Measurements from ENCODE around the gene CAVIN3. TPM values are rescaled to one million over a fixed set of nuclear protein-coding genes. Genes with fewer than 3 reads are reported as not detected.

The CAVIN3 gene
- total and polyA plus RNA-seq, 2 donors (not counting 3 experiments of a cell fraction or from before 2014, with no cell fraction given) = 153 to 241 TPM

DNA sequence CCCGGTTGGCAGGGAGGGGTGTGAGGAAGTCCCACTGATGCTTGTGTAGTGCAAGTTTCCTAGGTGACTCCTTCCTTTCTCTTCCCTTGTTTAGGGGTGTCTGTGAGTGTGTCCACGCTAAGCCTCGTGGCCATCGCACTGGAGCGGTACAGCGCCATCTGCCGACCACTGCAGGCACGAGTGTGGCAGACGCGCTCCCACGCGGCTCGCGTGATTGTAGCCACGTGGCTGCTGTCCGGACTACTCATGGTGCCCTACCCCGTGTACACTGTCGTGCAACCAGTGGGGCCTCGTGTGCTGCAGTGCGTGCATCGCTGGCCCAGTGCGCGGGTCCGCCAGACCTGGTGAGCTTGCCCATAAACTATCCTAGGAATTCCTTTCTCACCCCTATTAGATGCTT, 50.3 kb downstream of the CAVIN3 start:
- Histone ChIP-seq H3K4me2 (ENCODE audit: insufficient read depth, low read length) (no peak overlapping the region), H3K9ac (replicated peaks; ENCODE audit: extremely low read depth, insufficient read depth, low read length) (no peak overlapping the region), H2AFZ (ENCODE audit: low read depth, low read length) (no peak overlapping the region), H3K36me3 (ENCODE audit: control insufficient read depth in 2 of 2, extremely low read depth in 1 of 2, insufficient read depth in 2 of 2, low read length in 2 of 2) (no peaks in the 10 kb centered on the region), H3K4me1 (ENCODE audit: control insufficient read depth, extremely low read depth, insufficient read depth, low read length) (no peaks in the 10 kb centered on the region), H3K79me2 (ENCODE audit: control insufficient read depth, insufficient read depth, low read length) (no peaks in the 10 kb centered on the region), H3K4me3 (replicated peaks in 1 of 3; ENCODE audit: insufficient read depth in 1 of 3, low read depth in 1 of 3, low read length in 3 of 3) (no peak overlapping the region), H3K9me3 (replicated peaks; ENCODE audit: control insufficient read depth, insufficient read depth, low read length) (no peaks in the 10 kb centered on the region), H3K9me1 (replicated peaks; ENCODE audit: control insufficient read depth, extremely low read depth, insufficient read depth, low read length) (no peaks in the 10 kb centered on the region), H3K27ac (ENCODE audit: insufficient read depth, low read depth, low read length) (no peak overlapping the region), H4K20me1 (replicated peaks; ENCODE audit: control insufficient read depth, extremely low read depth, insufficient read depth, low read length) (no peaks in the 10 kb centered on the region), H3K27me3 (ENCODE audit: control insufficient read depth in 2 of 2, insufficient read depth in 2 of 2, low read length in 2 of 2) (peaks cover 0 to 7% of the 10 kb centered on the region in 2 experiments)
- dilution Hi-C loops (cut with MboI; ENCODE audit: extremely low pct_ligation_motif_present, low sequenced_read_pairs) = no loop called here
- intact Hi-C loops (cut with micrococcal nuclease) = no loop called here
- no TSS peak for BruUV-seq (replicated peaks)
- FAIRE-seq (no peak), DNase-seq (ENCODE audit: low read depth, low spot score) (no peak)
- TF ChIP-seq MYC (IDR thresholded peaks at IDR 0.05; ENCODE audit: low read depth, low read length) = no peak
- no peak for TF ChIP-seq POLR2A (IDR thresholded peaks at IDR 0.05; ENCODE audit: low read depth, low read length)
- no peak for TF ChIP-seq POLR2AphosphoS5 (IDR thresholded peaks at IDR 0.05; ENCODE audit: insufficient read depth, low read depth, low read length)
- TF ChIP-seq FOS (IDR thresholded peaks at IDR 0.05; ENCODE audit: borderline replicate concordance, insufficient read depth, low read length) = no peak
- no peak for TF ChIP-seq GATA2 (IDR thresholded peaks at IDR 0.05; ENCODE audit: insufficient read depth, insufficient read length, low read depth, low read length)
- no peak for TF ChIP-seq MAX (IDR thresholded peaks at IDR 0.05; ENCODE audit: insufficient read depth, insufficient read length)
- no peak for TF ChIP-seq JUN (IDR thresholded peaks at IDR 0.05; ENCODE audit: borderline replicate concordance, insufficient read depth, insufficient read length, low read depth)
- TF ChIP-seq EZH2 (IDR thresholded peaks at IDR 0.05; ENCODE audit: borderline replicate concordance, low read depth, low read length, severe bottlenecking) = no peak
- POLR2A ChIA-PET = no interaction called here
- CTCF ChIA-PET = interaction anchor here (0.5 to 2.7 kb wide), 3 partner anchors 19 to 38 kb away, joined by 3 to 20 read pairs (median 7); no protein-coding TSS in a partner anchor

Other genes with a start within 250 kb of the CAVIN3 start
- not detected in 2 replicates for gene OR56B4, start 212.8 kb downstream of the CAVIN3 start, total RNA-seq
- not detected in 2 replicates for gene OR56B4, start 212.8 kb downstream of the CAVIN3 start, polyA plus RNA-seq
- not detected in 2 replicates for gene OR52B2, start 150.2 kb downstream of the CAVIN3 start, total RNA-seq
- gene OR52B2, start 150.2 kb downstream of the CAVIN3 start, polyA plus RNA-seq = not detected in 2 replicates
- not detected in 2 replicates for gene OR52W1, start 121.3 kb downstream of the CAVIN3 start, total RNA-seq
- not detected in 2 replicates for gene OR52W1, start 121.3 kb downstream of the CAVIN3 start, polyA plus RNA-seq
- gene C11orf42, start 114.9 kb downstream of the CAVIN3 start, total RNA-seq = not detected in 2 replicates
- gene C11orf42, start 114.9 kb downstream of the CAVIN3 start, polyA plus RNA-seq = not detected in 2 replicates
- 21.3 and 23.0 TPM in 2 replicates for gene FHIP1B, start 85.9 kb downstream of the CAVIN3 start, total RNA-seq
- 50.1 and 61.5 TPM in 2 replicates for gene FHIP1B, start 85.9 kb downstream of the CAVIN3 start, polyA plus RNA-seq
- not detected in 2 replicates for gene CNGA4, start 81.4 kb downstream of the CAVIN3 start, total RNA-seq
- gene CNGA4, start 81.4 kb downstream of the CAVIN3 start, polyA plus RNA-seq = 0.11 TPM in 1 of 2 replicates, not detected in the other
- not detected in 2 replicates for gene CCKBR, start 60.7 kb downstream of the CAVIN3 start, total RNA-seq
- not detected in 2 replicates for gene CCKBR, start 60.7 kb downstream of the CAVIN3 start, polyA plus RNA-seq
- 51.9 and 58.9 TPM in 2 replicates for gene SMPD1, start 70.0 kb upstream of the CAVIN3 start, total RNA-seq
- 93.6 and 105 TPM in 2 replicates for gene SMPD1, start 70.0 kb upstream of the CAVIN3 start, polyA plus RNA-seq
- 44.3 and 48.0 TPM in 2 replicates for gene APBB1, start 98.6 kb upstream of the CAVIN3 start, total RNA-seq
- 63.5 and 63.8 TPM in 2 replicates for gene APBB1, start 98.6 kb upstream of the CAVIN3 start, polyA plus RNA-seq
- 1.3 and 2.1 TPM in 2 replicates for gene HPX, start 120.5 kb upstream of the CAVIN3 start, total RNA-seq
- gene HPX, start 120.5 kb upstream of the CAVIN3 start, polyA plus RNA-seq = 1.5 and 1.6 TPM in 2 replicates
- 25.6 and 29.2 TPM in 2 replicates for gene TRIM3, start 153.4 kb upstream of the CAVIN3 start, total RNA-seq
- 21.8 and 22.2 TPM in 2 replicates for gene TRIM3, start 153.4 kb upstream of the CAVIN3 start, polyA plus RNA-seq
- gene ARFIP2, start 160.8 kb upstream of the CAVIN3 start, total RNA-seq = 46.7 and 48.4 TPM in 2 replicates
- gene ARFIP2, start 160.8 kb upstream of the CAVIN3 start, polyA plus RNA-seq = 62.9 and 64.6 TPM in 2 replicates
- 29.2 and 31.3 TPM in 2 replicates for gene TIMM10B, start 161.0 kb upstream of the CAVIN3 start, total RNA-seq
- gene TIMM10B, start 161.0 kb upstream of the CAVIN3 start, polyA plus RNA-seq = 36.5 and 41.8 TPM in 2 replicates
- gene DNHD1, start 176.8 kb upstream of the CAVIN3 start, total RNA-seq = 6.5 and 8.6 TPM in 2 replicates
- gene DNHD1, start 176.8 kb upstream of the CAVIN3 start, polyA plus RNA-seq = 3.7 and 4.4 TPM in 2 replicates